ENCODE measurements around the gene HDHD2.
"Not testable (repeated sequence)": the region's sequence is repeated elsewhere in the genome, so short reads cannot be mapped to it uniquely, and the experiment has no call there.

Gene HDHD2

DNA sequence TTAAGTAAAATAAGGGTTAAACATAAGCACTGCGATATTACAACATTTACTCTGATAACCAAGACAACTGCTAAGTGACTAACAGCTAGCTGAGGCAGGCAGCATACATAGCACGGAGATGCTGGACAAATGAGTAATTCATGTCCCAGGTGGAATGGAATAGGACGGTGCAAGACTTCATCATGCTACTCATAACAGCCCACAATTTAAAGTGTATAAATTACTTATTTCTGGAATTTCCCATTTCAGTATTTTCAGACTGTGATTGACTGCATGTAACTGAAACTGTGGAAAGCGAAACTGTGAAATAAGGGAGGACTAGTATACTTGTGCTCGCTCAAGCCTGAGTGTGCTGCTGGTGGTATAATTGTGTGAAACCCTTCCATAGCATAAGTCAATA is 12.9 kb upstream of the HDHD2 start:
- TF ChIP-seq, protein P1, sequence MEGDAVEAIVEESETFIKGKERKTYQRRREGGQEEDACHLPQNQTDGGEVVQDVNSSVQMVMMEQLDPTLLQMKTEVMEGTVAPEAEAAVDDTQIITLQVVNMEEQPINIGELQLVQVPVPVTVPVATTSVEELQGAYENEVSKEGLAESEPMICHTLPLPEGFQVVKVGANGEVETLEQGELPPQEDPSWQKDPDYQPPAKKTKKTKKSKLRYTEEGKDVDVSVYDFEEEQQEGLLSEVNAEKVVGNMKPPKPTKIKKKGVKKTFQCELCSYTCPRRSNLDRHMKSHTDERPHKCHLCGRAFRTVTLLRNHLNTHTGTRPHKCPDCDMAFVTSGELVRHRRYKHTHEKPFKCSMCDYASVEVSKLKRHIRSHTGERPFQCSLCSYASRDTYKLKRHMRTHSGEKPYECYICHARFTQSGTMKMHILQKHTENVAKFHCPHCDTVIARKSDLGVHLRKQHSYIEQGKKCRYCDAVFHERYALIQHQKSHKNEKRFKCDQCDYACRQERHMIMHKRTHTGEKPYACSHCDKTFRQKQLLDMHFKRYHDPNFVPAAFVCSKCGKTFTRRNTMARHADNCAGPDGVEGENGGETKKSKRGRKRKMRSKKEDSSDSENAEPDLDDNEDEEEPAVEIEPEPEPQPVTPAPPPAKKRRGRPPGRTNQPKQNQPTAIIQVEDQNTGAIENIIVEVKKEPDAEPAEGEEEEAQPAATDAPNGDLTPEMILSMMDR (conservative IDR thresholded peaks at IDR 0.05), result no peak

DNA sequence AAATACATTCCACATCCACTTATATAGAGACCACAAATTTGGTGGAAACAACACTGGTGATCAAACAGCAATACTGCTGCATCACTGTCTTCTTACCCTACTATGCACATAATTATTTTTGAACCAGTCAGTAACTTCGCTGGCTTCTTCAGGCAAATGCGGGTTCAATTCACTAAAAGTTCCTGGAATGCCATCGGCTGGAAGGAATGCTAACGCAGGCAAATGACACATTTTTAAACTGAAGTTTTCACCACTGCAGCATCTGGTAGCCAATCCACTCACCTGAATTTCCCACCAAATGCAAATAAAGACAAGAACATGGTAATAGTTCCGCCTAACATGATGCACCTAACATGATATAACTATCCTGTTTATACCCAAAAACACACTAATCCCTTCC is 10.0 kb upstream of the HDHD2 start:
- H3K27ac ChIP-seq, result no peak overlapping the region
- TF ChIP-seq, protein P1 (conservative IDR thresholded peaks at IDR 0.05), result no peak

More for the DNA sequence above, 12.9 kb upstream of the HDHD2 start:
- no peak overlapping the region for H3K27ac ChIP-seq

DNA sequence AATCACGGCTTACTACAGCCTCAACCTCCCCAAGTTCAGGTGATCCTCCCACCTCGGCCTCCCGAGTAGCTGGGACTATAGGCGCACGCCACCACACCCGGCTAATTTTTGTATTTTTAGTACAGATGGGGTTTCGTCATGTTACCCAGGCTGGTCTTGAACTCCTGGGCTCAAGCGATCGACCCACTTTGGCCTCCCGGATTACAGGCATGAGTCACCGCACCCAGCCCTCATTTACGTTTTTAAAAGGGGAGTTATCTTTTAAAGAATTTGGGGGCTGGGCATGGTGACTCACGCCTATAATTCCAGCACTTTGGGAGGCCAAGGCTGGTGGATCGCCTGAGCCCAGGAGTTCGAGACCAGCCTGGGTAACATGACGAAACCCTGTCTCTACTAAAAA is 8.1 kb upstream of the HDHD2 start:
- H3K27ac ChIP-seq, result not testable (repeated sequence)

DNA sequence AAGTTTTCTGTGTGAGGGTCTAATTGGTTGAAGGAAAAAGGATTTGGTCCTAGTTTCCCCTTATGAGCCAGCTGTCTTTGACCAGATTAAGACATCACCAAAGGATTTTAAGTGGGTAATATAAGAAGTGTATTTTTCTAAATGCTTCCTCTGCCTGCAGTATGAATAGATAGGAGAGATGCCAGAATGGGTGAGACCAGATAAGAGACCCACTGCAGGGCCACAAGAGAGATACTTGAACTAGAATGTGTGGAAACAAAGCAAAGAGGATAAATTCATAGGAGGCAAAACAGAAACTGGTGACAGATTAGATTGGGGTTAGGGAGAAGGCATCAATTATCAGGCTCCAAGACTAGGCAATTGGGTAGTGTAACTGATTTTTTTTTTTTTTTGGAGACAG is 1.1 kb upstream of the HDHD2 start:
- TF ChIP-seq, protein P1 (conservative IDR thresholded peaks at IDR 0.05), result no peak
- H3K27ac ChIP-seq, result peak overlapping the region; percentile 93

DNA sequence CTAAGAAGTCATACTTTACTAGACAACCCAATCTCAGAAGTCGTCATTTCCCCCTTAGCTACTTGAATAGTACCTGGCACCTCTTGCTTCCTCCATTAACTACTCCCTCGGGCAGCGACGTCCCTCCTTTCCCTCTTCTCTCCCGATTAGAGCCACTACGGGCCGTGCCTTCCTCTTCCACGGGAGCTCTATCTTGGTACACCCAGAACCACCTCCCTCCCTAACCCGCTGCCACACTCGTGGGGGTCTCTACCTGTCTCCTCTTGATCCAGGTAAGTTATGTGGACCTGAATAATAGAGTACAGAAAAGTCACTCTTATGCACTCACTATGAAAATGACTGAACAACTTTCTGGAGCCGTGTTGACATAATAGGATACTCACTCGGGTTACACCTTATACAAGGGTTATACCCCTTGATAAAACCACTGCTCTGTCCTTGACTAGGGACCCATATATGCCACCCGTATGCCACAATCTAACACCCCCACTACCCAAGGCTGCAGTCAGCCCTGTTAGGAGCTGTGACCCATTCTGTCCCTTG is 595 bp upstream of the HDHD2 start:
- H3K27ac ChIP-seq, result peak overlapping the region; percentile 93
- TF ChIP-seq, protein P1 (conservative IDR thresholded peaks at IDR 0.05), result no peak

DNA sequence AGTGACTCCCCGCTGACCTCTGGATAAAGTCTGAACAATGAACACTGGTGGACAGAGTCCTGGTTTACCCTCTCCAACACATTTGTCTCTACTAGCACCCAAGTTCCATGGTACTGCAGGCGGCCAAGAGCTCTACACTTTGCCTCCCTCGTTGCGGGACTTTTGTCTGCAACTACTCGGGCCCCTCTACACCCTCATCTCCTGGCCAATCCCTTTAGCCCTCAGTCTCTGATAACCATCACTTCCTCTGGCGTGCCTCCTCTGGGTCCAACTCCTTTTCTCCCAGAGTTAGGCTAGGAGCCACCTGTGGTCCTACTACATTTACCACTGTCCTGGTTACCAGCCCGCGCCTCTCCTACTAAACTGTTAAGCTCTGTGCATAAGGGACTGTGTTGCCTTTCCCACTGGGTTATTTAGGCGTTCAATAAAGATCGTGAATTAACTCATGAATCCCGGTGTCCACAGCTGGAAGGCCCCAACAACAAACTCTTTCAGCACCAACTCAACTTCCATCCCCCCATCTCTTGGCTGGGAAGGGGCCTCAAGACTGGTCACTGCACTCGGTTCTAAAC is 757 bp downstream of the HDHD2 start:
- peak overlapping the region; percentile 93 for H3K27ac ChIP-seq
- TF ChIP-seq, protein P1 (conservative IDR thresholded peaks at IDR 0.05), result no peak

DNA sequence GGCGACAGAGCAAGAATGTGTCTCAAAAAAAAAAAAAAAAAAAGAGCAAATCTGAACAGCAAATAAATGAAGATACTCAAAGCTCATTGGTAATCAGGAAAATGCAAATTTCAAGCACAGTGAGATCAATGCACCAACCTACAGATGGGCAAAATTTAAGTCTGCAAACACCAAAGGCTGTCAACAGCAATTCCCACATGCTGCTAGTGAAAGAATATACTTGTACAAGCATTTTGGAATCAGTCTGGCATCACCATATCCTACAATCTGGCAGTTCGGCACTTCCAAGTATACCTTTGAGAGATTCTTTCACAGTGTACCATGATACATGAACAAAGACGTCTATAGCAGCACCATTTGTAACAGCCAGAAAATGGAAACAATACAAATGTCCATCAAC is 4.1 kb downstream of the HDHD2 start:
- no peak overlapping the region for H3K27ac ChIP-seq

More for the DNA sequence above, 4.1 kb downstream of the HDHD2 start:
- TF ChIP-seq, protein P1 (conservative IDR thresholded peaks at IDR 0.05), result no peak
